Kasumi-1 (cell line): ENCODE data around the gene PLEKHO2.

Experiments used
- DNase-seq, 2 experiments: peaks; one replicate each; lab custom pipeline; 2025; lab: John Stamatoyannopoulos, UW

PLEKHO2 gene

DNA sequence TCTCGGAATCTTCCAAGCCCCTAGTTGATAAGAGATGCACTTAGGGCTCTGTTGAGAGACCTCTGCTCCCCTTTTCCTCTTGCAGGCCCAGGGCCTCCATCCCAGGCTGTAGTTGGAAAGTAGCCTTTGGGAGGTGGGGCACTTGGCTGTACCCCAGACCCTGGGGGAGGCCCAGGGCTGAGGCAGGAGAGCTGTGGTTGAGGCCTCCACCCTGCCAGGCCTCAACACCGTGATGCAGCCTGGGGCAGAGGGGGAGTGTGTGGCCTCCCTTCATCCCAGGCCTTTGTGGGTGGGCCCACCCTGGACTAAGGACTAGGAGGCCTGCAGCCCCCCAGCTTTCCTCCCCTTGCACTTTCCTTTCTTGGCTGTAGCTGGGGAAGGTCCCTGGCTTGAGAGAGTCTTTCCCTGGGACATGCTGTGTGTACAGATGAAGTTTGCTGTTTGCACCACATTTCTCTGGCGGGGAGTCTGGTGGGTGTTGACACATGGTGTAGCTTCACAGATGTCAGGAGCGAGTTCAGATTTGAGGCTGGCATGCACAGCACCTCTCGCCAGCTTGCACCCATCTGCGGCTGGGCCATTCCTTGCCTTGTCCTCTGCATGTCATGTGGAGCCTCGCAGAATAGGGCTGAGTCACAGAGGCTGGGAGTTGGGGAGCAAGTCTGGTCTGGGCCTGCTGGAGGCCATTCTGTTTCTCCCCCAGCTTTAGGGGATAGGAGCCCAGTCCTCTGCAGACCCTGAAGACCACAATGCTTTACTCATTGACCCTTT is 13.7 kb downstream of the PLEKHO2 start:
- no peak for DNase-seq

DNA sequence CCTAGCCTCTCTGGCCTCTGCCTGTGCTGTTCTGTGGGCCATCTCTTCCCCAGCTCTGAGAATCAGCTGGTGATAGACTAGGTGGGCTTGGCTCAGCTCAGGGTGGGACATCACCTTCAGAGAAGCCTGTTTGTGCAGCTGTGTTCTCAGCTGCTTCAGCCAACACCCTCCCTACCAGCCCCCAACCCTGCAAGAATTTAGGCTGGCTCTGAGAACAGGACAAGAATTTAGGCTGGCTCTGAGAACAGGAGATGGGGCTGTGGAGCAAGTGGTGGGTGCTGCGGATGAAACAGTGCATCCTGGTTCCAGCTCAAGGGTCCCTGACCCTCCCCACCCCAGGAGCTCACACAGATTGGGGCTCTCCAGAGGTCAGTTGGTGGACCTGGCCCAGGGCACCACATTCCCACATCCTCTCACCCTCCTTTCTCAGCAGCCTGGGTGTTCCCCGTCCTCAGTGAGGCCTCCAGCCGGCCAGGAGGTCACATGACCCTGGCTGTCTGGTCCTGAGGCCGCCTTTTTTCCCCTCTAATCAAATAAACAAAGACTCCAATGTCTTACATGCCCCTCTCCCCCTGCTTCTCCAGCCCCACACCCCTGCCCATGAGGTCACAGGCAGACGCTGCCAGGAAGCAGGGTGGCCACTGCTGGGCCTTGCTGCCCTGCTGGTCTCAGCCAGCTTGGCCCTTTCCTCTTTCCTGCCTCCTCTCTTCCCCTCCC is 14.9 kb downstream of the PLEKHO2 start:
- DNase-seq, result no peak

DNA sequence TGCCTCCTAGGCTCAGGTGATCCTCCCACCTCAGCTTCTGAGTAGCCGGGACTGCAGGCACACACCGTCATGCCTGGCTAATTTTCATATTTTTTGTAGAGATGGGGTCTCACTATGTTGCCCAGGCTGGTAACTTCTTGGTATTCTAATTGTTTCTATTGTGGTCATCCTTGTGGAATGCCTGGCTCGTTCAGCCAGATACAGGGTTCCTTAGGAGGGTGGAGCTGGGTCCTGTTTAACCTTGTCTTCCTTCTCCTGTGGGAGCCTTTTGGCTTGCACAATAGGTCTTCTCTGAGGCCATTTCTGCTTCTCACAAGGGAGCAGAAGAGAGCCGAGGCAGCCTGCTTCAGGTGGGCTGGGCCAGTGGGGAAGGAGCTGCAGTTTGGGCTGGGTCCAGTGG is 15.7 kb downstream of the PLEKHO2 start:
- DNase-seq, result peak in 1 of 2 experiments; percentile 12

DNA sequence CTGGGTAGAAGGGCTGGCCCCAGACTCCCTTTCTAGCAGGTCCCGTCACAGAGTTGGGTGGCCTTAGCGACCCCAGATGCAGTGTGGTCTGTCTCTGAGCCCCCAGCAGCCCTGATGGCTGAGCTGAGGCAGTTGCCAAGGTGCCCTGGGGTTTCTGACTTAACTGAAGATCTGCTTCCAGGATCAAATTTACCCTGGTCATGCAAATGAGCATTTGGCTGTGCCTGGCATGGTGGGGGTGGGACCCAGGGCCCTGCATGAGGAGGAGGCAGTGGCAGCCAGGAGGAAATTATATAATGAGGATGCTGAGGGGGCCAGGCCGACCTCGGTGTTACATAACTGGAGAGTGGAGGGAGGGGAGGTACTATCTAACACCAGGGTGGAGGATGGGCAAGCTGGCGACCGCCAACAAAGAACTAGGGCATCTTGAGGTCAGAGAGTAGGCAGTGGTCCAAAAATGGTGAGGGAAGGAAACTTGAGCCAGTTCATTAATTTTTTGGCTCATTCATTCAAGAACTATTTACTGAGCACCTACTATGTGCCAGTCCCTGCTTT is 16.4 kb downstream of the PLEKHO2 start:
- DNase-seq, result no peak

DNA sequence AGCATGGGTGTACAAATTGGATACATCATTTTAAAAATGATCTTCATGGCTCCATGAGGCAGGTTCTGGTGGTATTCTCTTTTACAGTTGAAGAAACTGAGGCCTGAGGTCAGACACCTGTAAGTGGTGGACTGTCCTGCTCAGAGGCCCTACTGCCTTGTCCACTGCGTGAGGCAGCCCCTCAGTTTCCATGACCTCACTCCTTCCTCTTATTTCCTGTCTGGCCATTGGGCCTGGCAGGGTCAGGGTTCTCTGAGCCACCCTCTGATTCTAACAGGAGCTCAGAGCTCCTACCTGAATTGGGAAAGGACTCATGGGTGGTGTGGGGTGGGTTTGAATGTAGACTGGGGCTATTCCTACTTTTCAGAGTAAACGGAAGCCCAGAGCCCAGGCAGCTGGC is 17.5 kb downstream of the PLEKHO2 start:
- no peak for DNase-seq

DNA sequence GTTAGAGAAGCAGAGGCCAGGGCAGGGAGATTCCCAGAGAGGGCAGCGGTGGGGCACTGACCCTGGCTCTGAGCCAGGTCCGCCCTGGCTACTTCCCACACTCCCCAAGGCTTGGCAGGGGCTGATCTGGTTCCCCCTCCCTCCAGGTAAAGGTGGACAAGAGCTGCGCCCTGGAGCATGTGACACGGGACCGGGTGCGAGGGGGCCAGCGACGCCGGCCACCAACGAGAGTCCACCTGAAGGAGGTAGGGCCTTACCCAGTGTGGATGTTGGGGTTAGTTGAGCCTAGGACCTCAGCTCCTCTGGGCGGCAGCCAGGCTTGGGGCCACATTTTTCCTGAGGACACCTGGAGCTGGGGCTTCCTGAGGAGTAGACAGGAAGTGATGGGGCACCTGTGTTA is 19.6 kb downstream of the PLEKHO2 start:
- DNase-seq, result no peak

DNA sequence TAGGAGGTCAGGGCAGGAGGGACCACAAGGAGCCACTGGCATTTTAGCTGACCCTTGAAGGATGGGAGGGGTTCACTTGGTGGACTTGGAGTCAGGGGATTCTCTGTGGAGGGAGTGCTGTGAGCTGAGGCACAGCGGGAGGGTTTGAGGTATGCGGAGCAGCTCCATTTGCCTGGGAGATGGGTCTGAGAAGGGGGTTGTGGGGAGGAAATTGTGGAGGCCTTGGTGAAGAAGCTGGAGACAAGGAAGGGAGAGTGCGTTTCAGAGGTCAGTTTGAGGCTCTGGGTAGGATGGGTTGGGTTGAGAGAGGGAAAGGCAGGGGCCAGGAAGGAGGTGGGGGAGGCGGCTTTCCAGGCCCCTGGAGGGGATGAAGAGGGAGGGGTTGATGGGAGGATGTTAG is 20.2 kb downstream of the PLEKHO2 start:
- no peak for DNase-seq

DNA sequence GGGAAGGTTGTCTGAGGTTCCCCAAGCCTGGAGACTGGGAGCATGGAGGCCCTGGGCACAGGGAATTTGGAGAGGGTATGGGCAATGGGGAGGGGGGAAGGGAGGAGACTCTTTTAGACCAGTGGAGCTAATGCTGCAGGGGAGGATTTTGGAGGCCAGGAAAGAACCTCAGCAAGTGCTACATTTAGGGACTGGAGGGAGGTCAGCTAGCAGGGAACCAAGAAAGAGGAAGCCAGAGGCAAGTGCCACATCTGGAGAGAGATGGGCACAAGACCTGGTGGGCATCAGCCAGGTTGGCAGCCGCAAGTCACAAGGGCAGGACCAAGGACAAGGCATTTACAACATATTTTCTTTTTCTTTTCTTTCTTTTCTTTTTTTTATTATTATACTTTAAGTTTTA is 20.7 kb downstream of the PLEKHO2 start:
- DNase-seq, result no peak

DNA sequence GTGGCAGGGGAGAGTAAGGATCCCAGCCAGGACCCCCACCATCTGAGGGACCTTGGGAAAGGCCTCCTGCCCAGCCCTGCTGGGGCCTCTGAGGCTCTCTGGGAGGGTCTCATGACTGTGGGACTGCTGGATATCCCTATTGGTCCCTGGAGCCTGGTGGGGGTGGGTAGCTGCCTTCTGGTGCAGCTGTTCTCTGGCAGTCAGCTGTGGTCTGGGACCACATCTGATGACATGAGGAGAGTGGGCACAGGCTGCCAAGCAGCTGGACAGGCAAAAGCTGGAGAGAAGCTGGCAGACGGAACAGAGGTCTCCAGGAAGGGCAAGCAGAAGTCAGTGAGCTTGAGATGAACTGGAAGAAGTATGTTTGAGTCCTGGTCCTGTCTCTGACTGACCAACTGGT is 22.4 kb downstream of the PLEKHO2 start:
- no peak for DNase-seq

DNA sequence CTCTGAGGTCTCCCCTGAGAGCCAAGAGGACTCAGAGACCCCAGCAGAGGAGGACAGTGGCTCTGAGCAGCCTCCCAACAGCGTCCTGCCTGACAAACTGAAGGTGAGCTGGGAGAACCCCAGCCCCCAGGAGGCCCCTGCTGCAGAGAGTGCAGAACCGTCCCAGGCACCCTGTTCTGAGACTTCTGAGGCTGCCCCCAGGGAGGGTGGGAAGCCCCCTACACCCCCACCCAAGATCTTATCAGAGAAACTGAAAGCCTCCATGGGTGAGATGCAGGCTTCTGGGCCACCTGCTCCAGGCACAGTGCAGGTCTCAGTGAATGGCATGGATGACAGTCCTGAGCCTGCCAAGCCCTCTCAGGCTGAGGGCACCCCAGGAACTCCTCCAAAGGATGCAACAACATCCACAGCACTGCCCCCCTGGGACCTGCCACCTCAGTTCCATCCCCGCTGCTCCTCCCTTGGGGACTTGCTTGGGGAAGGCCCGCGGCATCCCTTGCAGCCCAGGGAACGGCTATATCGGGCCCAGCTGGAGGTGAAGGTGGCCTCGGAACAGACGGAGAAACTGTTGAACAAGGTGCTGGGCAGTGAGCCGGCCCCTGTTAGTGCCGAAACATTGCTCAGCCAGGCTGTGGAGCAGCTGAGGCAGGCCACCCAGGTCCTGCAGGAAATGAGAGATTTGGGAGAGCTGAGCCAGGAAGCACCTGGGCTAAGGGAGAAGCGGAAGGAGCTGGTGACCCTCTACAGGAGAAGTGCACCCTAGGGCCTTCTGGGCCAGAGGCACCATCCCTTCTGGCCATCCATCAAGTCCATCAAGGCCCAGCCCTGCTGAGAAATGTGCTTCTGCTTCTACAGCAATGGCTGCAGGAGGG is 23.6 kb downstream of the PLEKHO2 start:
- DNase-seq, result no peak

DNA sequence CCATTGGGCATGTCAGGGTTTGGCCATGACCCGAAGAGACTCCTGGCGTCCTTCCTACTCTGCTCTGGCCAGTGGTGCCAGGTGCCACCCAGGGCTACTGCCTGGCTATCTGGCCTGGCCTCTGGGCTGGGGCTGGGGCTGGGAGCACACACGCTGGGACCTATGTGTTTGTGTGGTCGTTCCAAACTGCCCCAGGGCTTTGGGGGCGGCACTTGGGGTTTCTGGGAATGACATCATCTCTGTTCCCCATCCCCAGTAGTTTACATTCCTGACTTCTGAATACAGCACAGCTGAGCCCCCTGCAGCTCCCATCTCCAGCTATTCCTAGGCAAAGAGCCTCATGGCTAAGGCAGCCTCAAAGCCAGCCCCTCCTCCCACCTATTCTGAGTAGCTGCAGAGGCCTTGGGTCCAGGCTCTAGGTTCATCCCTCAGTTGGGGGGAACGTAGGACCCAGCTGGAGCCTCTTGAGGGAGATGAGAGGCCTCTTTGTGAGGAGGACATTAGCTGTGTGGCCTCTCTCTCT is 24.3 kb downstream of the PLEKHO2 start:
- no peak for DNase-seq

DNA sequence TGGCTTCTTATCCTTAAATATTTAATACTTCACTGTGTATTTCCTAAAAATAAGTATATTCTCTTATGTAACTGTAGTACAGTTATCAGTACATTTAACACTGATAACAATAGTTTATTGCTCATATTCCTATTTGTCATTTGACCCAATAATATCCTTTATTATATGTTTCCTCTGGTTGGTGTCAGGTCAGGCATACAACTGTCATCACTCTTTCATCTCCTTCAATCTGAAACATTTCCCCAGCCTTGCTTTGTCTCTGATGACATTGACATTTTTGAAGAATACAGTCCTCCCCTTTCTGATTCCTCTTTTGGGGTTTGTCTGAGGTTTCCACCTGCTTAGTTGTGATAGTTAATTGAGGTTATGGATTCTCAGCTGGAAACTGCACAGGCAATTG is 27.8 kb downstream of the PLEKHO2 start:
- no peak for DNase-seq

DNA sequence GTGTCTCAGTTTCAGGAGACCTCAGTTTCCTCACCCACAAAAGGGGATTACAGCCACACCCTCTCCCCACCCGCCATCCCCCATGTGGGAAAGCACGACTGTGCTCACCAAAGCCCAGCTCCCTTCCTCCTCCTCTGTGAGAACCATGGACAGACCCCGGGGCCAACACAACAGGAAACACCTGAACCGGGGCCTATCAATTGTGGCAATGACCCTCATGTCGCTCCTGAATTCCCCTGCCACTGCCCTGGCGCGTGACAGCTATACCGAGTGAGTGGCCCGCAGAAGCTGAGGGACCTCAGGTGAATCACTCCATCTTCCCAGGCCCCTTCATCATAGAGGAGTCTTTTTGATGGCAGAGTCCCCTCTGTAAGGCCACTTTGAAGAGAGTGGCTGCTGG is 28.6 kb downstream of the PLEKHO2 start:
- DNase-seq, result no peak

DNA sequence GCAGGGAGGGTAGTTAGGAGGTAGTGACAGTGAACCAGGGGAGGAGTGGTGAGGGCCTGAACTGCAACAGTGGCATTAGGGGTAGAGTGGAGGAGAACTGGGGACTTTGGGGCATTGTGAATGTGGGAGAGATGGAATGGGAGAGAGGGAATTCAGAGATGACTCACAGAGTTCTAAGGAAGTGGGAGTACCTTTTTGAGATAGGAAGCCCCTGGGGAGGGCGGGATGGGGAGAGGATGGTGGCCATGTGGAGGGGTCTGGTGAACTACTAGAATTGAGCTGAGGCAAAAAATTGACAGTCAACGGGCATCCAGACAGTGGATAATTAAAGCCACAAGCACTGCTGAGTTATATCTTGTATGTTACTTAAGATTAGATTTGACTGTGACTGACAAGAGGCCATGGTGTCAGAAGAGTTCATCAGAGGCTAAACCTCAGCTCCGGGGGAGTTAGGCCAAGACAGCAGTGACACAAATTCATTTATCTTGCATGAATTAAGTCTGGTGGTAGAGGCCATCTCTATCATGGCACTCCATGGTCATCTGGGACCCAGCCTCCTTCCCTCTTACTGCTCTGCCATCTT is 34.0 kb downstream of the PLEKHO2 start:
- no peak for DNase-seq

DNA sequence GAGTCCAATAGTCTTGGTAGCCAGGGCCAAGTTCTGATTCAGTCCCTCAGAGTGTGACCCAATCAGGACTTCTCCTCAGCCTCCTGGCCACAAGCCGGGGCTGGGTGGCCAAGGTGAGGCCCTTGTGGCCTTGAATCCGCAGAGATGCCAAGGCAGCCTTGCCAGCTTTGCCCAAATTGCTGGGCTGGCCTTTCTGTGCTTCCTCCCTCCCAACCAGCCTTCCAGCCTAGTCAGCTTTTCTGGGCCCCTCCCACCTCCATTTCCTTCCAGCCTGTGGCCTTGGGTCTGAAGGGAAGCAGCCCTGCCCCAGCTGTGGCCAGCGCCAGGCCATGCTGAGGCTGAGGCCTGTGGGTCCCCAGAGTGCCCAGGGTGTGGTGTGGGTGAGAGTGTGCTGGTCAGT is 35.7 kb downstream of the PLEKHO2 start:
- peak; percentile 84 to 89 for DNase-seq

DNA sequence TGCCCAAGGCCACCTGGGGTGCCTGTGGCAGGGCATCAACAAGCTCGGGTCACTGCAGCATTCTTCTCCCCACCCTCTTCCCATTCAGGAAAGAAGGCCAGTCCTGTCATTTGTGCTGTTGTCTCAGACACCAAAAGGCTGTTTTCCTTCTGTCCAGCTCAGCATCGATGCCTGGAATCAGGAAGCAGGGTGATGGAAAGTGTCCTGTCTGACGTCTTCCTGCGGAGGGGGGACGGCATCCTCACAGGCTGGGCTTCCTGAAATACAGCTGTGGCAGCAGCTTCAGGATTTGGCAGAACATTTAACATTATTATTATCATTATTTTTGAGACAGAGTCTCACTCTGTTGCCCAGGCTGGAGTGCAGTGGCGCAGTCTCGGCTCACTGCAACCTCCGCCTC is 37.0 kb downstream of the PLEKHO2 start:
- DNase-seq, result no peak

DNA sequence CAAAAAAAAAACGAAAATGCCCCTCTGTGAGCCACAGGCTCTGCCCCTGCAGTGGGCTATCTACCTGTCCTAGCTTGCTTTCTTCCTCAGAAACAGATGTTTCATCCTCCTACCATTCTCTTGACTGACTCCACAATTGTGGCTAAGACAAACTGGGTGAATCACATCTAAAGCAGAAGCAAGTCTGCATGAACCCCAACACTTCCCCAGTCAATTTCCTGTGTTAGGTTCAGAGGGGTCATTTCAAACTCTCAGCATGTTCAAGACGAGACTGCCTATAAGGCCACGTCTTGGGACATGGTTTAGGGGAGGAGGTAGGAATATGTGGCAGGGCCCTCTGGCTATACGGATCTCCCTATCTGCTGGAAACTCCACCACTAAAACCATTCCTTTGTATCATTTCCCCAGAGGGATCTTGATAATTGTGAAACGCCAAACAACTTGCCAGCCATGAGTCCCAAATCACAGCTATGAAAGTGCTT is 41.4 kb downstream of the PLEKHO2 start:
- DNase-seq, result peak; percentile 61 to 75

DNA sequence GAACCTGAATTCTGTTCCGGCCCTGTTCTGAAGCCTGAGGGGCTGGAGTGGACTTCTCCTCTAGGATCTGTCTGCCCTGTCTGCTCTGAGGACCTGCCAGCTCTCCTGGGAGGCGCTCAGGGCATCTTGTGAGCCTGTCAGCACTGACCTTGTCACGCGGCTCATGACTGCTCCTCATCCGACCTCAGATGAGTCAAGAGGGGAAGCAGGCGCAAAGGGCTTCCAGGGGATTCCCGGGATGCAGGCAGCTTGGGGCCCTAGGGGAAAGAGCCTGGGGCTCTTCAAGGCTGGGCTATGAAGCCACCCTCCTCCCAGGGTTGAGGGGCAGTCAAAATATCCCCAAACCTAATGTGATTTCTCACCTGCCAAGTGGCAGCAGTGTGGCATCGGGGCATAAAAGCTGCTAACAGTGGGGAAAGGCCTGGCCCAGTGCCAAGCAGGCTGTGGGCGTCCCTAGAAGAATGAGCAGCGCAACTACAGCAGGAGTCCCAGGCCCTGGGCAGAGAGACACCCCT is 42.3 kb downstream of the PLEKHO2 start:
- DNase-seq, result peak; percentile 35 to 52

DNA sequence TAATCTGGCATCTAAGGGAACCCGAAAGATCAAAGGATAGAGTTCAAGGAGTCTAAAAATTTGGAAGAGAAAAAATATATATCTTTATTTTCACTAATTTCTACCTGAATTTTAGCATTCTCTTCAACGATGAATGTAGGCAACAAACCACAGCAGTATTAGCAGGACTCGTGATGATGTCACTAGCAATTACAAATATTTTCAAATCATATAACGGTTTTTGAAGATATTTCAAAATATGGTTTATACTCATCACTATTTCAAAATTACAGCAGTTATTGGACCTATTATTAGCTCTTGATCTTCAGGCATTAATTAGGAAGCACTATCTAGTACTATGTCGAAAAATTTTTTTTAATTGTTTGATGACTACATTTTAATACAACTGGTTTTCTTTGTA is 43.0 kb downstream of the PLEKHO2 start:
- DNase-seq, result no peak

DNA sequence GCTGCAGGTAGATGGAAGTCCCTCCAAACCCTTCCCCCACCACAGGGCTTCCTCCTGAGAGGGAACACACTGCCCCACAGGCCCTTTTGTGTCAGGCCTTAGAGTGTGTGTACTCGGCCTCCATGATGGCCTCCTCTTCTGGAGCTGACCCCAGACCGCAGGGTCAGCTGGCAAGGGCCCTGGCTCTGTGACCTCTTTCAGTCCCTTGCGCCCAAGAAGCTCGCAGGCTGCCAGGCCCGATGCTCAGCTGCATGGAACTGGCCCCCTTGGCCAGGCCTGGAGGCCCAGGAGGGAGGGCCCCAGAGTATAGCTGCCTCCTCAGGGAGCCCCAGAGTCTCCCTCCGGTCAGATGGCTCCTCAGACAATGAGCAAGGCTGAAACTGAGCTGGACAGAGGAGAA is 46.6 kb downstream of the PLEKHO2 start:
- no peak for DNase-seq

DNA sequence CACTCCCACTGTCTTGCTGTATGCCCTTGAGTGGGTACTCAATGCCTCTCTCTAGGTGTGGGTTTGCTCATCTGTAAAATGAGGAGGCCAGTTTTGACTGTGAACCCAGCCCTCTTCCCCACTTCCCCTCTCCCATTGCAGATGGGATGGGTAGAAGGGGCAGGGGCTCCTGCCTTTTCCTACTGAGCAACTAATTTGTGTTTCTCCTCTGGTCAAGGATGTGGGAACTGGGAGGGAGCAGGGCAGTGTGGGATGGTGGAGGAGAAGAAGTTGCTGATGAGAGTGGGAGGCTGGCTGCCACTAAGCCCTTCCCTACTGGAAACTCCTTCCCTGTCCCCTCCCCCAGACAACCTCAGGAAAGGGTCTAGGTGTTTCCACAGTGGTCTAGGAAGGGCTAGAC is 49.8 kb downstream of the PLEKHO2 start:
- DNase-seq, result no peak
